Gastrocnemius medialis (tissue), 4 donors: ENCODE results near the gene MCU.

Source experiments
- POLR2A ChIP-seq, 2 donors: fragments of 450-650 bp; IDR thresholded peaks; one replicate each; pipeline ENCODE4 v1.6.1; 2017; ENCODE audit warnings: antibody characterized with exemption in 2 of 2, mild to moderate bottlenecking in 2 of 2, moderate library complexity in 2 of 2
- TF ChIP-seq, protein P1 (sequence below), 5 experiments: fragments of 450-650 bp in 3 of 5; fragments of 200-600 bp in 2 of 5; sonication (generic) in 2 of 5; IDR thresholded peaks in 4 of 5; conservative IDR thresholded peaks in 1 of 5; 1 replicate in 4 of 5; 2 replicates in 1 of 5; pipeline ENCODE4 v1.5.1; 2016 to 2019; ENCODE audit warnings: antibody characterized with exemption in 5 of 5, mild to moderate bottlenecking in 3 of 5, moderate library complexity in 3 of 5

DNA sequence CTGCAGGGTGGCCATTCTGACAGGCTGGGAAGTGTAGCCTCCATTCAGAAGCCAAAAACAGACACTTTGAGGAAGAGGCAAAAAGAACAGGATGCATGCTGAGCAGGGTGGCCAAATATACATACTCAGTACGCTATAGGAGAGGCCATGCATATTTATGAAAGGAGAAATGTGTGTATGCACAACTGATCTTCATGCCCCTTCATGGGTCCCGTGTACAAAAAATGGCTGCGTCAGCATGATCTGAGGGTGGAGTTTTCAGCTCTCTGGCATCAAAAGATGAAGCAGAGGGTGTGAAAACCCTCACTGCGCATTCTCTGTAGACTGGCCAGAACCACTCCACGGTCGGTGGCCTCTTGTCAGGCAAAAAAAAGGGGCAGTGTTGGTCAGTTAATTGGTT lies 166.1 kb downstream of the MCU start:
- TF ChIP-seq, protein P1, sequence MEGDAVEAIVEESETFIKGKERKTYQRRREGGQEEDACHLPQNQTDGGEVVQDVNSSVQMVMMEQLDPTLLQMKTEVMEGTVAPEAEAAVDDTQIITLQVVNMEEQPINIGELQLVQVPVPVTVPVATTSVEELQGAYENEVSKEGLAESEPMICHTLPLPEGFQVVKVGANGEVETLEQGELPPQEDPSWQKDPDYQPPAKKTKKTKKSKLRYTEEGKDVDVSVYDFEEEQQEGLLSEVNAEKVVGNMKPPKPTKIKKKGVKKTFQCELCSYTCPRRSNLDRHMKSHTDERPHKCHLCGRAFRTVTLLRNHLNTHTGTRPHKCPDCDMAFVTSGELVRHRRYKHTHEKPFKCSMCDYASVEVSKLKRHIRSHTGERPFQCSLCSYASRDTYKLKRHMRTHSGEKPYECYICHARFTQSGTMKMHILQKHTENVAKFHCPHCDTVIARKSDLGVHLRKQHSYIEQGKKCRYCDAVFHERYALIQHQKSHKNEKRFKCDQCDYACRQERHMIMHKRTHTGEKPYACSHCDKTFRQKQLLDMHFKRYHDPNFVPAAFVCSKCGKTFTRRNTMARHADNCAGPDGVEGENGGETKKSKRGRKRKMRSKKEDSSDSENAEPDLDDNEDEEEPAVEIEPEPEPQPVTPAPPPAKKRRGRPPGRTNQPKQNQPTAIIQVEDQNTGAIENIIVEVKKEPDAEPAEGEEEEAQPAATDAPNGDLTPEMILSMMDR (IDR thresholded peaks at IDR 0.05 in 4 of 5, conservative IDR thresholded peaks at IDR 0.05 in 1 of 5): no peak
- TF ChIP-seq POLR2A (IDR thresholded peaks at IDR 0.05): no peak
